Stimulated activated CD8-positive, alpha-beta memory T cell treated with anti-CD3 and anti-CD28 coated beads, Interleukin-12 subunit alpha, Interleukin-12 subunit beta, amount 100 ng/mL, for 1 hour (primary cell): Measurements from ENCODE around the gene VSIG10L2.

Experiments used
- DNase-seq: peaks from one replicate; pipeline ENCODE4 v3.0.0-alpha.2; 2020; ENCODE audit warnings: low read depth

Gene VSIG10L2

DNA sequence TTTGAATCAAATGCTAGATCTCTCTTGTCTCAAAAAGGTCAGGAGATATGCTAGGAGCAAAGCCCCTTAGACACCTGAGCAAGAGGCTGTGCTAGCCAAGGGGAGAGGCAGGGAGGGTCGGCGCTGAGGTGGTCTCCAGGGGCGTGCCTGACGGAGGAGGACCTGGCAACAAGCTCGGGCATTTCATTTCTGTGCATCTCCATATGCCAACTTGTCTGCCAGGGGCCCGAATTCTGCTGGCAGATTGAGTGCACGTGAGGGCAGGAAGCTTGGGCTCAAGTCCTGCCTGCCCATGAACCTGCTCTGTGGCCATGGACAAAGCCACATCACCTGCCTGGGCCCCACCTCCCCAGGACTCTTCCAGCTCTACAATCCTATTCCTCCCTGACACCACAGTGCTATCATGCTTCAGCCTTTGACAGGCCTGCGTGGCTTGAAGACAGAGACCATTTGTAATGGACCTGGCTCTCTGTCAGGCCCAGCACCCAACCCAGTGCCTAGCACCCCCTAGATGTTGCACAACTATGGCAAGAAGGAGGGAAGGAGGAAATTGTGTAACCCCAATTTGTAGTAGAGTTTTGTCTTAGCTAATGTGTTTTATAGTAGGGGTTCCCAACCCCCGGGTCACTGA, 16.3 kb upstream of the VSIG10L2 start:
- no peak for DNase-seq

DNA sequence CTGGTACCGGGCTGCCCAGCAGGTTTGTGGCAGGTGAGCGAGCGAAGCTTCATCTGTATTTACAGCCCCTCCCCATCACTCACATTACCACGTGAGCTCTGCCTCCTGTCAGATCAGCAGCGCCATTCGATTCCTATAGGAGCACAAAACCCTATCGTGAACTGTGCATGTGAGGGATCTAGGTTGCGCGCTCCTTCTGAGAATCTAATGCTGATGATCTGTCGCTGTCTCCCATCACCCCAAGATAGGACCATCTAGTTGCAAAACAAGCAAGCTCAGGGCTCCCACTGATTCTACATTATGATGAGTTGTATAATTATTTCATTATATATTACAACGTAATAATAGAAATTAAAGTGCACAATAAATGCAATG, 15.8 kb upstream of the VSIG10L2 start:
- no peak for DNase-seq

DNA sequence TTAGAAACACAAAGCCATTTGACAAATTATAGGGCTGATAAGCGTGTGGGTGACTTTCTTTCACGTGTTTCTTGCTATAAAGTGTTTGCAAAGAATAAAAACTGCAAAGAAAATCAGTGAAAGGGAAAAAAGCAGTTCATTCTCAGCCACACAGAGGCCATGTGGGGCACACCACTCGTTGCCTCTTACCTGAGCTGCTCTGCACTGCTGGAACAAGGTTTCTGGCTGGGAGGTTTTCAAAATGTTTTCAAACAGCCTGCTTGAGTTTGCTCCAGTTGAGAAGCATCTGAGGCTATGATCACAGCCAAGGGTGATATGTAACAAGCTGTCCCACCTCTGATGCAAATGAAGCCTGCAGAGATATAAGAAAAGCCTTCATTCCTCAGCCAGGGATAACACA, 14.7 kb upstream of the VSIG10L2 start:
- no peak for DNase-seq

DNA sequence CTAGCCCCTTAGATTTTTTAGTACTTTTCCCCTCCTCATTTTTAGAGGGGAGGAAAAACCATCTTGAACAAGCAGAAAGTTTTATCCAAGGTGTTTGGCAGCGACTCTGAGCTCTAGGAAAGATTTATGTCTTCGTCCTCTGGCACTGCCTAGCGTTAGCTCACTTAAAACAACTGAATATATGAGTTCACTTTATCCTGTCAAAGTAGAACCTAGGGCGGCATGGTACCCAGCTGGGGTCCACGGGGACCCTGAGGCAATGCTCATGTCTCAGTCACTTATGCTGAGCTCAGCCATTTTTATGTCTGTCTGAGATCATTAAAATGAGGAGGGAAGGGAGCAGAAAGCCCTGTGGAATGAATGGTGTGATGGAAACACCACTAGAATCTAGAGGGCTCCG, 14.2 kb upstream of the VSIG10L2 start:
- DNase-seq: no peak

DNA sequence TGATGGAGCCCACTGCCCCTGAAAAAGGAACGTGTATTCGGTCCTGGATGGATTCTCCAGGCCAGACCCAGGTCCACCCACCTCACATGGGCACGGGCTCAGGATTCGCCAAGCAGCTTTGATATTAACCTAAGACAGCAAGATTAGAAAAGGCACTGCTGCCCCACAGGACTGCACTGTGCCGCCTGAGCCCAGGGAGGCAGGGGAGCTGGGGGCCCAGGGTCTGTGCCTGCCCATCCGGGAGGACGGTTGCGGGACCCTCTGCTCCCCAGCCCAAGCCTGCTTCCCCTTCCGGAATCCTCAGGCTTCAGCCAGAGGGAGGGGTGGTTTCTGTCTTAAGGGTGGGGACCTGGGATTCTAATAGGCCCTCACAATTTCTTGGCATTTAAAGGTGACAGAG, 13.5 kb upstream of the VSIG10L2 start:
- DNase-seq: no peak

DNA sequence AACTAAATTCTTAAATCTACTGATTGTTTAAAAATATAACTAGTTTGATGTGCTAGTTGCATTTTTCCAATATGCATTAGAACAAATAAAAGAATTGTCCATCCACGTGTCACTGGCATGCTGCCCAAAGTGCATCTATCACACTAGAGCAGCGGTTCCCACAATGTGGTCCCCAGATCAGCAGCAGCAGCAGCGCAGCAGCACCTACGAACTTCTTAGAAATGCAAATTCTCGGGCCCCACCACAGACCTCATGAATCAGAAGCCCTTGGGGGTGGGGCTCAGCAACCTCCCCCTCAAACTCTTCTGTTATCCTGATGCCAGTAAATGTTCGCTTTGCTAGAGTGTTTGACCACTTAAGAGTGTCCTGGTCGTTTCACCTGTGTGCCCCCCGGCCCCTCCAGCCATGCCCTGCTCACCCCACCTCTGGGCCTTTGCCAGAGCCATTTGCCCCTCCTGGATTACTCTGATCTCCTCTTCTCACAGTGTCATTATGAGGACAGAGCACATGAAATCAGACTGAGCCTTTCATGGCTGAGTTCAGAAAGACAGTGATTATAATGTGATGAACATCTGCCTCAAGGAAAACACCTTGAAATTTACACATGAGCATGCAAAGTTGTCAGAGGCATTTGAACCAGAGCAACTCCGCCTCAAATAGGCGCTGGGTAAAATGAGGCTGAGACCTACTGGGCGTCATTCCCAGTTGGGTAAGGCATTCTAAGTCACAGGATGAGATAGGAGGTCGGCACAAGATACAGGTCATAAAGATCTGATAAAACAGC, 12.6 kb upstream of the VSIG10L2 start:
- no peak for DNase-seq

DNA sequence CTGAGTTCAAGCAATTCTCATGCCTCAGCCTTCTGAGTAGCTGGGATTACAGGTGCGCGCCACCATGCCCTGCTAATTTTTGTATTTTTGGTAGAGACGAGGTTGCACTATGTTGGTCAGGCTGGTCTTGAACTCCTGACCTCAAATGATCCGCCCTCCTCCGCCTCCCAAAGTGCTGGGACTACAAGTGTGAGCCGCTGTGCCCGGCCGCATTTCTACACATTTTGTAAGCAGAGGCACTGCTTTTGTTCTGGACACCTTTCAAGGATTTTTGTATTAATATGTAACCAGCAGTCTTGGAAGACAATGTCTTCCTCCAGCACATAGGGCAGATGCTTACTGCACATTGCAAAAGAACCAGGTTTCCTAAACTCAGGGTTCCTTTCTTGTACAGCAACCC, 11.4 kb upstream of the VSIG10L2 start:
- DNase-seq: no peak

DNA sequence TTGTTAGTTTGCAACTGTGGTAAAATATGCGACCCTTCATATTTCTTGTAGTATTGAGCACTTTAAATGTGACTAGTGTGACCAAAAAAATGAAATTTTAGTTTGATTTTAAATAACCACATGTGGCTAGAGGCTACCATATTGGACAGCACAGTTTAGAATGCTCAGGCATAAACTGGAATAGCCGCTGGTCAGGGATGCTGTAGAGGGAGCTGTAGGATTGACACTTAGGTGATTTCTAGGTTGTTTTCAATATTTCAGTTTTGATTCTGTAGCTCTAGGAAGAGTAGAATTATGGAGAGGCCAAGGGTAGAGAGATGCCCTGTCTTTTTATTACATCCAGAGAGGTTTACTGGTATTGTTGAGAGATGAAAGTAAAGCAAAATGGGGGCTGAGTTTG, 10.8 kb upstream of the VSIG10L2 start:
- DNase-seq: no peak

DNA sequence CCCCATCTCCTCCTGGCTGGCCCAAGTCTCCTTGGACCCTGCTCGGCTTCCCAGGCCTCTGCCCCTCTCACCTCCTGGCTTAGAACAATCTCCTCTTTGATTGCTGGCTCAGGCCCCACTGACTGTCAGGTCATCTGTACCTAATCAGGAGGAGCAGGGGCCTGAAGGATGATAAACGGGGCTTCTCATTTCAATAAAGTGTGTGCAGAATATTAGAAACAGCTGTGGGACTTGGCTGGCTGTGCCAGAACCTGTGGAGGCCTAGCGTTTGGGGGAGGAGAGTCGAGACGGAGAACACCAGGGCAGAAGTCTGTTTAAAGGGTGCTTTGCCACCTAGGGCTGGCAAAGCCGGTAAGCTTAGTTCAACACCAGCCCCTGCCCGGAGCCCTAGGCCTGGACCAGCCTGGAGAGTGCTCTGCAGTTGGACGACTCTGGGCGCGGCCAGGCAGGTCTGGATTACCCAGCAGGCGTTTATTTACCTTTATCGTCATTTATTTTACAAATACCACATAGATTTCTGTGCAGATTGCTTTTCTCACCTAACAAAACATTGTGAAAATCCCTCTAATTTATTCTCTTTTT, 10.1 kb upstream of the VSIG10L2 start:
- no peak for DNase-seq

DNA sequence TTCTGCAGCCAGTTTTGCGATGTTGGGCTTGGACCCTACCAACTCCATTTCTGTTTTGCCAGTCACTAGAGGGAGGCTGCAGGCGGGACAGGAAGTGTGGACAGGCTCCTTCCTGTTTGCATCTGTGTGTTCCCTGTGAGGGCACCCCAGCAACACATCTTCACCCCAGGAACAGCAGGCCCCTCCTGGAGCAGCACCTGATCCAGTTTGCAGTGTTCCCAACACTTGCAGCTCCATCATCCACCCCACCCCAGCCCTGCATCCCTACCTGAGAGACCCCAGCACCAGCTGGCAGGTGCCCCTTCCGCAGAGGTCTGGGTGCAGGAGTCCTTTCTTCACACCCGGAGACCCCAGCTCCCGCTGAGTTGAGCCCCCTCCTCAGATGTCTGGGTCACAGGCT, 7.4 kb upstream of the VSIG10L2 start:
- DNase-seq: no peak

DNA sequence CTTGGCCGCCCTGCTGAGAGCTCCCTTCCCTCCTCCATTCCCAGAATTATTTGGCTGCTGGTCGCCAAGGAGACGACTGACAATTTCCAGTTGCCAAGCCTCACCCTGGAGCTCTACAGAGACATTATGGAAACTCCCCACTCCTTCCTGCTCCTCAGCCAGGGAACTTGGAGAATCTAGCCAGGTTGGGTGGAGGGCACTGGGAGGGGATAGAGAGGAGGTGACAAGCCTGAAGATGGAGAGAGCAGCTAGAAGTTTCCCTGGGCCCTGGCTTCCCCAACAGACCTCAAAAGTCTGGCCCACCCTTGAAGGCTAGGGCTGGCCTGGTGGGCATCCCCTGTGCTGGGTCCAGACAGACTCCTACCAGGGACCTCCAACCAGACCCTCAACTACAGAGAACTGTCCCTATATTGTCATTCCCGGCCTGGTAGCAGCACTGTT, 6.7 kb upstream of the VSIG10L2 start:
- no peak for DNase-seq

DNA sequence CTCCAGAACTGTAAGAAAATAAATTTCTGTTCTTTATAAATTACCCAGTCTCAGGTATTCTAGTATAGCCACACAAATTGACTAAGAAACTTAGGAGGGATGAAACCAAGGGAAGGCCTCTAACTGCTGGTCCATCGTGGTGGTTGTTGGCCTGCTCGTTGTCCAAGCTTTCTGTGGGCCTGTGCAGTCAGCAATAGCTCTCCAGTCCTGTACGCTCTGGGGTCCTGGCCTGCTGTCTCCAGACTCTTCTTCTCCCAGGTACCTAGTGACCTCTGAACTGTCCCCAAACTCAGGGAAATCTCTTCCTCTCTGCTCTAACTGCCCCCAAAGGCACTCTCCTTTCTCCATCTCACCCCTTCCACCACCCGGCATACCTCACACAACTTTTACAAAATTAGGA, 5.7 kb upstream of the VSIG10L2 start:
- DNase-seq: no peak

DNA sequence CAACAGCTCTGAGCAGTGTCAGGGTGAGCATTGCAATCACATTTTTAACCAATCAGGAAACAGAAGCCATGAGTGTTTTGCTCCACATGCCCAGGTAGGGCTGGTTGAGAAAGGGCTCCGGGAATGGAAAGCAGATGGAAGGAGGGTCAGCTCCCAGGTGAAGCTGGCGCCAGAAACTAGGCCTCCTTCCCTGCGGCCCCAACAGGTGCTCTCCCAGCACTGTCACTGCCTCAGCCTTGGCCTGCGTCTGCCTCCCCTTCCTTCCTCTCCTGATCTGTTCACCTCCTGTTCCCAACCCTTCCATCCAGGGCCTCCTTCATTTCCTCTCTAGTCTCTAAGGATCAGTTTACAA, 4.6 kb upstream of the VSIG10L2 start:
- DNase-seq: no peak

DNA sequence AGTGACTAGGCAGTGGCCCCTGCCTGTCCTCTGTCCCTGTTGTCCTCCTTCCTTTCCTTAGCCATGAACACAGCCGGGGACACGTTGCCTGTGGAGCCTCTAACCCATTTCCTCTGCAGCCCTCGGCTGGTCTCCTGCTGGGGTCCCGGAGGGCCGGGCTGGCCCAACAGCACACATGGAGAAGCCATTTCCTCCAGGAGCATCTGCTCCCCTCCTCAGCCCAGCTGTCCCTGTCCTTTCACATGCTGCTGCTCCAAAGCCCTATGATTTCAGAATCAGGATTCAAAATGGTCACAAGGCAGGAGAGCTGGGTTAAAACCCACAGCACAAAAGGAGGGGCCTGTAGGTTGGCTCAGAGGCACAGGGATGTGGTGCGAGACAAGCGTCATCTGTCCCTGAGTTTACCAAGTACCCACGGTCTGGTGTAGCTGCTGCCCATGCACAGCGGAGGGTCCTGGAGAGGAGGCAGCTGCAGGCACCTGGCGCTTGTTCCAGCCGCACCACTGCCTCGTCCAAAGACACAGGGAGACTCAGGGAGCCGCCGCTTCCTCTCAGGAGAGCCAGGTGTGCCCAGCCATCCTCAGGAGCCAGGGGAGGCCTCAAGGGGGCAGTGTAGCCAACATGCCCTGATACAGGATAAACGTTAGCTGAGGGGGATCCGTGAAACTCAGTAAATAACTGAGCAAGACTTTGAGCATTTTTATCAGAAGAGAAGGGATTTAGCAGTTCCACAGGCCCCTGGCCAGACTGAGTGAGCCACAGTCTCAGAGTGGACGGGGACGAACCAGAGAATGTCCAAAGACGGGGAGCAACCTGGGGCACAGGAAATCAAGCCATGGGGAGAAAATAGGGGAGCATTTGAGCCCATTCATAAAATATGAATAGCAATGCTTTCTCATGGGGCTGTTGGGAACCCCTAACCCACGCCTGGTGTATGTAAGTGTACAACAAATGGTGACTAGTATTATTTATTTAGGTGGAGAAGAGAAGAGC, 3.9 kb upstream of the VSIG10L2 start:
- DNase-seq: peak; percentile 17

DNA sequence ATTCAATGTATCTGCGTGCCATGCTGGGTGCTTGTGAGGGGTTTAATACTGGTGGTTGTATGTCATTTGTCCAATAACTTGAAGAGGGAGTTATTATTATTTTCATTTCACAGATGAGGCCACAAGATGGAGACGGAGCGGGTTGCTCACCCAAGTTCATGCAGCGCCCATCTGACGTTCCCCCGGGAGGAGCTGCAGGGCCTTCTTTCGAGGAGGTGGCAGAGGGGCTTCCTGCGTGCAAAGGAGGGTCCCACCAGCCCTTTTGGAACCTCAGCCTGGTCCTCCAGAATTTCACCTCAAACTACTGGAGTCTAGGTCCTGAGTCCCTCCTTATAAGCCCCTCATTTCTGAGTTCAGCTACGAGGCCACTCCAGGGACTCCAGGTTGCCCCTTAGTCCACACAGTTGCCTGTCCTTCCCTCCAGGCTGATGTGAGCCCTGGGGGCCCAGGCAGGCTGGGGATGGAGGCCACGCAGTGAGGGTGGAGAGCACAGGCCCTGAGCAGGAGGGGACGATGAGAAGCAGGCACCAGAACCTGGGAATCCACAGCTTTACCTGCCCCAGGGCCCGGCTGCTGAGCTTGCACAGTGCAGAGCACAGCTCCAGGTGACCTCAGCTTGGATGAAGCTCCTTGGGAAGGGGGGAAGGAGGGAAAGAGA, 2.9 kb upstream of the VSIG10L2 start:
- no peak for DNase-seq

DNA sequence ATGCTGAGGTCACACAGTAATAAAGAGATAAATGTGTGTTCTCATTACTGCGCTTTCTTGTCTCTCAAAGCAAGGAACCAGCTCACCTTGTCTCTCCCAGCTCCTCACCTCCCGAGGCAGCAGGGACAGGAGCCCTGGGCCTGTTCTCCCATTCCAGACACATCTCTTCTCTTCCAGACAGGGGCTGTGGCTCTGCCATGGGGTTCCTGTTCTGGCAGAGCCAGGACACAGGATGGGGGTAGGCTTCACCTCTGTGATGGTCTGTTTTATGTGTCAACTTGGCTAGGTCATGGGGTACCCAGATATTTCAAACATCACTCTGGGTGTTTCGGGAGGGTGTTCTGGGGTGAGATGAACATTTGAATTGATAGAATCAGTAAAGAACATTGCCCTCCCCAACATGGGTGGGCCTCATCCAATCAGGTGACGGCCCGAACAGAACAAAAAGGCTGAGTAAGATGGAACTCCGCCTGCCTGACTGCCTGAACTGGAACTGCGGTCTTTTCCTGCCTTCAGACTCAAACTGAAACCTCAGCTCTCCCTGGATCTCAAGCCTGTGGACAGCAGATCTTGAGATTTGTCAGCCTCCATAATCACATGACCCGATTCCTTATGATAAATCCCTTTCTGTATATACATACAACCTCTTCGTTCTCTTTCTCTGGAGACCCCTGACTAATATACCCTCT, 2.0 kb upstream of the VSIG10L2 start:
- DNase-seq: no peak

DNA sequence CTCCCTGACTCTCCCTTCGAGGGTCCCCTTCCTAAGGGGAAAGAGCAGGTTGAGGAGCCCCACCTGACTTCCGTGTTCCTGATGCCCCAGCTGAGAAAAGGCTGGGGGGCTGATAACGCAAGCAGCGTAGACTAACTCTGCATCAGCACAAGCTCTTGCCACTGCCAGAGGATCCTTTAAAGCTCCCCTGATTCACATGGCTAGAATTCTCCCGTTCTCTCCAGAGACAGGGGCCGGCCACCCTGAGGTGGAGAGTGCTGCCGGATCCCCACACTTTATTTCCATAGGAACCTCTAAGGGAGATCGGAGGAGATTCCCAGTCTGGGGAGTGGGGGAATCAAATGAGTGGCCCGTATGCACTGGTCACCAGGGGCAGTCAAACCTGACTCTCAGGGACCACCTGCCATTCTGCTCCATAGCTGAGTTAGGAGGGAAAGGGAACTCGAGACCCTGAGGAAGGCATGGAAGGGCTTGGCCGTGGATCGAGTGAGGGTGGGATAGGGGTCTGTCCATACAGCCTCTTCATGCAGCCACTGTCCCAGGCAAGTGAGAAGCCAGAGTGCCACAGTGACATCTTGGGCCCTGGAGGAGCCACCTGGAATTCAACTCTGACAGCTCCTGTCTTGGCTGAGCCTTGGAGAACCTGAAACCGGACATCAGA, 1.4 kb upstream of the VSIG10L2 start:
- DNase-seq: no peak

DNA sequence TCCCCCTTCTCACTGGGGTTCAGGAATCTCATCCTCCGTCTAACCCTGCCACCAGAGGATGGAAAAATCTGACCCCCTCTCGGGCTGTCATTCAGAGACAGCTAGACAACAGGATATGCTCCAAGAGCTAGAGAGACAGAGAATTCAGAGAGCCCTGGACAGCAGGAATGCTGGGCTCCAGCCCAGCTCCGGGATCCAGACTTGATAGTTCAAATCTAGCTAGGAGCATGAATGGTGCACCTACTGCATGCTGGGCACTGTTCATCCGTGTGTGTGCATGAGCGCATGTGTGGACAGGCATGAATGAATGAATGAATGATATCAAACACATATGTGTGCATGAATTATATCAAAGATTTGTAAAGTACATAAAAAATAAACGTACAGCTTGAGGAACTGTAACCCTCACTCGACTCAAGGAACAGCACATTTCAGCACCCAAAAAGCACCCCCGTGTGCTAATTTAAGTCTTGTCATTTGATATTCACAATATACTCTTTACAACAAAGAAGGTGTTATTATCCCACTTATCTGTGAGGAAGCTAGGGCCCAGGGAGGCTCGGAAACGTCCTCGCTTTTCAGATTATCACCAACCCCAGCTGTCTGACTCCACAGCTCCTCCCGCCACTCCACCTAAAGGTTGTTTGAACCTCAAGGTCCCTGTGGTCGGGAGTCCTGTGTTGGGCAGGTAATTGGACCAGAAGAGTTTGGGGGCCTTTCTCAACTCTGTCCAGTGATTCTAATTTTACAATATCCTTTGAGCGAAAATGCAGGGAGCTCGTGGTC, 640 bp upstream of the VSIG10L2 start:
- no peak for DNase-seq

DNA sequence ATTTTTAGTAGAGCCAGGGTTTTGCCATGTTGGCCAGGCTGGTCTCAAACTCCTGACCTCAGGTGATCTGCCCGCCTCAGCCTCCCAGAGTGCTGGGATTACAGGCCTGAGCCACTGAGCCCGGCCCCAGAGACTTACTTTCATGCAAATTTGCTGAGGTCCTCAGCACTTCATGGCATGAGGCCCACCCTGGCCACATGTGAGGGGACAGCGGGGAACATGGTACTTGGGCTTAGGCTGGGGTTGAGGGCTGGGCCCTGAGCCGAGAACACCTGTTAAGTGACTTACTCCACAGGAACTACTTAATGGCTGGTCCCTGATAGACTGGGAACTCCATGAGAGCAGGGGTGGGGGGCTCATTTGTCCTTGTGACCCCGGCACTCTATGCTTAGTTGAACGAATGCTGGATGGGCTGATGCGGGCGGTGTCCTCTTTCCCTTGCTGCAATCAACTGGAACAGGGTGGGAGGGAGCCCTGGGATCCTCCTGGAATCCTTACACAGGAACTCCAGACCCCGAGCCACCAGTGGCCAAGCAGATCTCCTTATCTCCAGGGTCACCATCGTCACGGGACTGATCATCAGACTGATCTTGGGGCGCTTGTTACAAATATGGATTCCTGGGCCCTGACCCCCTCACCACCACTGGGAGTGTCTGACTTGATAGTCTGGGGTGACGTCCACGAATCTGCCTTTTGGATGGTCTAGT, 1.0 kb downstream of the VSIG10L2 start:
- no peak for DNase-seq
